ENCODE measurements around the gene STX8.

STX8 gene

GRCh38 chr17:9238340-9239245, 337.0 kb downstream of the STX8 start:
- no peak for DNase-seq (ENCODE audit: low read depth)

GRCh38 chr17:9237661-9238301, 337.8 kb downstream of the STX8 start:
- DNase-seq (ENCODE audit: low read depth) = no peak

- no peak for DNase-seq (ENCODE audit: low read depth)
Measured at GRCh38 chr17:9237053-9237410, 338.6 kb downstream of the STX8 start.

- no peak for DNase-seq (ENCODE audit: low read depth)
Measured at GRCh38 chr17:9236286-9237052, 339.2 kb downstream of the STX8 start.

GRCh38 chr17:9235346-9235745, 340.3 kb downstream of the STX8 start:
- no peak for DNase-seq (ENCODE audit: low read depth)

GRCh38 chr17:9234389-9234945, 341.2 kb downstream of the STX8 start:
- DNase-seq (ENCODE audit: low read depth) = no peak

GRCh38 chr17:9233761-9234160, 341.9 kb downstream of the STX8 start:
- DNase-seq (ENCODE audit: low read depth) = no peak

- no peak for DNase-seq (ENCODE audit: low read depth)
Measured at GRCh38 chr17:9233271-9233599, 342.4 kb downstream of the STX8 start.

- DNase-seq (ENCODE audit: low read depth) = no peak
Measured at GRCh38 chr17:9232591-9233270, 342.9 kb downstream of the STX8 start.

GRCh38 chr17:9232155-9232475, 343.5 kb downstream of the STX8 start:
- no peak for DNase-seq (ENCODE audit: low read depth)

GRCh38 chr17:9231449-9232154, 344.0 kb downstream of the STX8 start:
- DNase-seq (ENCODE audit: low read depth) = no peak

GRCh38 chr17:9230861-9231260, 344.8 kb downstream of the STX8 start:
- DNase-seq (ENCODE audit: low read depth) = no peak

GRCh38 chr17:9230346-9230745, 345.3 kb downstream of the STX8 start:
- no peak for DNase-seq (ENCODE audit: low read depth)

- no peak for DNase-seq (ENCODE audit: low read depth)
Measured at GRCh38 chr17:9229826-9230201, 345.8 kb downstream of the STX8 start.

GRCh38 chr17:9229160-9229825, 346.3 kb downstream of the STX8 start:
- no peak for DNase-seq (ENCODE audit: low read depth)

- no peak for DNase-seq (ENCODE audit: low read depth)
Measured at GRCh38 chr17:9228408-9229159, 347.0 kb downstream of the STX8 start.

GRCh38 chr17:9227819-9228407, 347.7 kb downstream of the STX8 start:
- no peak for DNase-seq (ENCODE audit: low read depth)

GRCh38 chr17:9226794-9227135, 348.9 kb downstream of the STX8 start:
- DNase-seq (ENCODE audit: low read depth) = no peak

- no peak for DNase-seq (ENCODE audit: low read depth)
Measured at GRCh38 chr17:9226130-9226793, 349.4 kb downstream of the STX8 start.
